SK-N-MC (cell line): Measurements from ENCODE around the gene CABP5.

Experiments
- DNase-seq: peaks from one replicate; pipeline ENCODE4 v3.0.0-alpha.2; 2011; ENCODE audit warnings: low read depth, low spot score
- H3K27ac ChIP-seq: fragments of 200-600 bp; sonication (generic); 2 replicates; pipeline ENCODE4 v1.5.1; 2016; ENCODE audit warnings: mixed run types
- H3K36me3 ChIP-seq: fragments of 200-600 bp; sonication (generic); 2 replicates; pipeline ENCODE4 v1.6.1; 2017; ENCODE audit warnings: antibody characterized with exemption, low read length, mixed read lengths; ENCODE audit not compliant: insufficient read depth
- H3K4me3 ChIP-seq: fragments of 200-600 bp; sonication (generic); 2 replicates; pipeline ENCODE4 v1.5.1; 2016
- H3K9ac ChIP-seq: fragments of 200-600 bp; sonication (generic); 2 replicates; pipeline ENCODE4 v1.8.0; 2017; ENCODE audit warnings: mixed run types, mixed read lengths; ENCODE audit not compliant: insufficient read length
- H3K9me3 ChIP-seq: fragments of 200-600 bp; sonication (generic); 2 replicates; pipeline ENCODE4 v1.6.1; 2017; ENCODE audit warnings: low read depth, mild to moderate bottlenecking, antibody characterized with exemption, low read length, moderate library complexity, mixed read lengths
- EZH2 ChIP-seq: fragments of 200-600 bp; sonication (generic); IDR thresholded peaks from one replicate; pipeline ENCODE4 v1.6.1; 2017; ENCODE audit warnings: antibody characterized with exemption
- FOXP2 ChIP-seq: optimal IDR thresholded peaks from 2 replicates; pipeline ENCODE3; 2011; ENCODE audit warnings: mild to moderate bottlenecking, moderate library complexity; ENCODE audit not compliant: insufficient read depth; ENCODE audit errors: extremely low read length, control extremely low read depth
- POLR2AphosphoS5 ChIP-seq: IDR thresholded peaks from 2 replicates; pipeline ENCODE4 v1.6.1; 2012; ENCODE audit warnings: mild to moderate bottlenecking, low read depth, low read length, borderline replicate concordance

The CABP5 gene

DNA sequence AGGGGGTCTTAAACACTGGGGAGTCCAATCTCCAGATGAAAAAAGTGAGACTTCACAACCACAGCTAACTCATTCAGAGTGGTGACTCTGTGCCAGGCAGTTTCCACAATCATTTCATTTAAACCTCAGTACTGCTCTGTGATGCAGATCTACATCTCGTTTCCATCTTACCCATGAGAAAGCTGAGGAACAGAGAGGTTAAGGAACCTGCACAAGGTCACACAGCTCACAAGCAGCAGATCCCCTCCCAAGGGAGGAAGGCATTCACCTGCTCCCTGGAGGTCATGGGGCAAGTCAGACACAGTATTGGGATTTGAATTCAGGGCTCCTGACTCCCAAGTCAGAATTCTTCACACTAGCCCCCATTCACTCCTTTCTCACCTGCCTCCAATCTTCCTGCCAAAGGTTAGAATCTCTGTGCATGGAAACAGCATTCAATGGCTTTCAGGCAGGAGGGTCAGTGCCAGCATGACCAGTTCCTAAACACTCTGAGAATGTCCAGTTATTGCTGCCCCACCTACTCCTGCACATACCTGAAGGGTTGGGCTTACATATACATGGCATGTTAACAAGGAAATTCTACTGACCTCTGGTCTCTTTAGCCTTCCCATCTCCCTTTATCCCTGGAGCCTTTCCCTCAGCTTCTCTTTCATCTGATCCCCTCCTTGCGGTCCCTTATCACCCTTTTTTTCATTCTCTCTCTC lies 1.9 kb downstream of the CABP5 start:
- DNase-seq, result no peak
- Histone ChIP-seq H3K4me3 (no peak overlapping the region), H3K27ac (no peak overlapping the region), H3K9ac (no peak overlapping the region), H3K36me3 (no peaks in the 10 kb centered on the region), H3K9me3 (peaks cover under 1% of the 10 kb centered on the region; the same call in 1 of the 2 replicates)
- TF ChIP-seq POLR2AphosphoS5, result no peak
- TF ChIP-seq EZH2, result no peak
- no peak for TF ChIP-seq FOXP2

DNA sequence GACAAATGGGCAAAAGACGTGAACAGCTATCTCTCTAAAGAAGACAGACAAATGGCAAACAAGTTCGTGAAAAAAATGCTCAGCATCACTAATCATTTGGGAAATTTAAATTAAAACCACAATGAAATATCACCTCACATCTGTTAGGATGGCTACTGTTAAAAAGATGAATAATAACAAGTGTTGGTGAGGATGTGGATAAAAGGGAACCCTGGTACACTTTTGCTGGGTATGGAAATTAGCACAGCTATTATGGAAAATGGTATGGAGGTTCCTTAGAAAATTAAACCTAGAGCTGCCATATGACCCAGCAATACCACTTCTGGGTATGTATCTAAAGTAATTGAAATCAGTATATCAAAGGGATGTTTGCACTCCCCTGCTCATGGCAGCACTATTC lies 7.1 kb downstream of the CABP5 start:
- DNase-seq, result no peak
- H3K9ac ChIP-seq, result no peak overlapping the region
- no peak for TF ChIP-seq EZH2
- no peak for TF ChIP-seq FOXP2
- no peak for TF ChIP-seq POLR2AphosphoS5
- H3K36me3 ChIP-seq, result no peaks in the 10 kb centered on the region
- no peak overlapping the region for H3K4me3 ChIP-seq
- H3K27ac ChIP-seq, result no peak overlapping the region
- H3K9me3 ChIP-seq, result peaks cover 3% of the 10 kb centered on the region; the same call in 1 of the 2 replicates

GRCh38 chr19:48033604-48034003 lies 10.3 kb downstream of the CABP5 start:
- no peak overlapping the region for H3K4me3 ChIP-seq
- peaks cover 3% of the 10 kb centered on the region; the same call in 1 of the 2 replicates for H3K9me3 ChIP-seq
- H3K9ac ChIP-seq, result no peak overlapping the region
- DNase-seq, result no peak
- no peak for TF ChIP-seq EZH2
- TF ChIP-seq POLR2AphosphoS5, result no peak
- TF ChIP-seq FOXP2, result no peak
- H3K36me3 ChIP-seq, result no peaks in the 10 kb centered on the region
- no peak overlapping the region for H3K27ac ChIP-seq

- Histone ChIP-seq H3K4me3 (no peak overlapping the region), H3K9ac (no peak overlapping the region)
- DNase-seq, result no peak
Measured at GRCh38 chr19:48030073-48030472, 13.8 kb downstream of the CABP5 start.

GRCh38 chr19:48029431-48029830 lies 14.4 kb downstream of the CABP5 start:
- Histone ChIP-seq H3K9me3 (no peaks in the 10 kb centered on the region), H3K36me3 (no peaks in the 10 kb centered on the region), H3K27ac (no peak overlapping the region), H3K9ac (no peak overlapping the region), H3K4me3 (no peak overlapping the region)
- TF ChIP-seq FOXP2 (no peak), POLR2AphosphoS5 (no peak), EZH2 (no peak)
- no peak for DNase-seq

More at GRCh38 chr19:48030073-48030472, 13.8 kb downstream of the CABP5 start:
- Histone ChIP-seq H3K27ac (no peak overlapping the region), H3K36me3 (no peaks in the 10 kb centered on the region), H3K9me3 (no peaks in the 10 kb centered on the region)
- TF ChIP-seq POLR2AphosphoS5 (no peak), FOXP2 (no peak), EZH2 (no peak)

GRCh38 chr19:48025480-48025879 lies 18.4 kb downstream of the CABP5 start:
- no peaks in the 10 kb centered on the region for H3K36me3 ChIP-seq
- H3K27ac ChIP-seq, result no peak overlapping the region
- H3K4me3 ChIP-seq, result no peak overlapping the region
- no peak overlapping the region for H3K9ac ChIP-seq
- TF ChIP-seq FOXP2 (no peak), EZH2 (no peak), POLR2AphosphoS5 (no peak)
- no peaks in the 10 kb centered on the region for H3K9me3 ChIP-seq
- DNase-seq, result no peak

- DNase-seq, result no peak
- no peak overlapping the region for H3K27ac ChIP-seq
- H3K36me3 ChIP-seq, result no peaks in the 10 kb centered on the region
- no peak overlapping the region for H3K4me3 ChIP-seq
- H3K9ac ChIP-seq, result no peak overlapping the region
- no peak for TF ChIP-seq EZH2
- TF ChIP-seq POLR2AphosphoS5, result no peak
- TF ChIP-seq FOXP2, result no peak
- H3K9me3 ChIP-seq, result no peaks in the 10 kb centered on the region
Measured at GRCh38 chr19:48023518-48023917, 20.4 kb downstream of the CABP5 start.

- no peak overlapping the region for H3K27ac ChIP-seq
Measured at GRCh38 chr19:48023011-48023410, 20.9 kb downstream of the CABP5 start.

DNA sequence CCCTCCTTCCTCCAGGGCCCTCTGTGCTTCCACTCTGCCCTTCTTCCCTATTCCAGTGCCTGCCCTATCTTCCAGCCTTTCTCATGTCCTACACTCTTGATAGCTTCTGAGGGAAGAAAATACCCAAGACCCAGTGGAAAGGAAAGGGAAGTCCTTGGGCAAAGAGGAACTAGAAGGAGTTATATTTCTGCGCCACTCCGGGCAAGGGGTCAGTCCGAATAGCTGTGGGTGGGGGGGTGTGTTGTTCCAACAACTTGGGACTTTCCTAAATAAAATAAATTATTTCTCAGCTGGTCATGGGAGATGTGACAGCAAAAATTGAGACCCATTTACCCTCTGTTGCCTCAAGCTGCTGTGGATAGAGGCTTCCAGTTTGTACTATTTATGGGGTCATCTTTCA lies 23.2 kb downstream of the CABP5 start:
- H3K9ac ChIP-seq, result no peak overlapping the region
- H3K4me3 ChIP-seq, result no peak overlapping the region
- no peaks in the 10 kb centered on the region for H3K9me3 ChIP-seq
- no peak for DNase-seq
- no peaks in the 10 kb centered on the region for H3K36me3 ChIP-seq
- TF ChIP-seq EZH2, result no peak
- TF ChIP-seq FOXP2, result no peak
- TF ChIP-seq POLR2AphosphoS5, result no peak
- H3K27ac ChIP-seq, result no peak overlapping the region

More at GRCh38 chr19:48023011-48023410, 20.9 kb downstream of the CABP5 start:
- DNase-seq, result no peak
- Histone ChIP-seq H3K9ac (no peak overlapping the region), H3K36me3 (no peaks in the 10 kb centered on the region), H3K4me3 (no peak overlapping the region), H3K9me3 (no peaks in the 10 kb centered on the region)
- TF ChIP-seq EZH2 (no peak), FOXP2 (no peak), POLR2AphosphoS5 (no peak)
